ENCODE measurements around the gene FBXO28.

DNA sequence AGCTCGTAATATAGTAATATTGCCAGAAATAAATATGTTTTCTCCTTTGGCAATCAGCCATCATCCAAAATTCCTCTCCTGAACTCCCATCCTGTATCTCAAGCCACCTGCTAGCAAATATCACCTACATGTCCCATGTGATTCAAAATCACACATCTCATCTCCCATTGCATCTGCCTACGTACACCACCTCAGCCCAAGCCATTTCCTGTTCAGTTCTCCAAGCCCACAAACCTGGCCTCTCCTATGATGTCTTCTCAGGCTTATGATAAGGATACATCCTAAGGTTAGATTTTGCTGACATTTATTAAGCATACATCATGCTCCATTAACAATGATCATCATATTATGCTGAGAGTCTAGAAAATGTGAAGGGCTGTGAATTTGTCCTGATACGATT is 37.2 kb downstream of the FBXO28 start:
- no peak for TF ChIP-seq POLR2A (IDR thresholded peaks at IDR 0.05)
- TF ChIP-seq, protein P1, sequence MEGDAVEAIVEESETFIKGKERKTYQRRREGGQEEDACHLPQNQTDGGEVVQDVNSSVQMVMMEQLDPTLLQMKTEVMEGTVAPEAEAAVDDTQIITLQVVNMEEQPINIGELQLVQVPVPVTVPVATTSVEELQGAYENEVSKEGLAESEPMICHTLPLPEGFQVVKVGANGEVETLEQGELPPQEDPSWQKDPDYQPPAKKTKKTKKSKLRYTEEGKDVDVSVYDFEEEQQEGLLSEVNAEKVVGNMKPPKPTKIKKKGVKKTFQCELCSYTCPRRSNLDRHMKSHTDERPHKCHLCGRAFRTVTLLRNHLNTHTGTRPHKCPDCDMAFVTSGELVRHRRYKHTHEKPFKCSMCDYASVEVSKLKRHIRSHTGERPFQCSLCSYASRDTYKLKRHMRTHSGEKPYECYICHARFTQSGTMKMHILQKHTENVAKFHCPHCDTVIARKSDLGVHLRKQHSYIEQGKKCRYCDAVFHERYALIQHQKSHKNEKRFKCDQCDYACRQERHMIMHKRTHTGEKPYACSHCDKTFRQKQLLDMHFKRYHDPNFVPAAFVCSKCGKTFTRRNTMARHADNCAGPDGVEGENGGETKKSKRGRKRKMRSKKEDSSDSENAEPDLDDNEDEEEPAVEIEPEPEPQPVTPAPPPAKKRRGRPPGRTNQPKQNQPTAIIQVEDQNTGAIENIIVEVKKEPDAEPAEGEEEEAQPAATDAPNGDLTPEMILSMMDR (IDR thresholded peaks at IDR 0.05) = no peak
